GM23338 (cell line): ENCODE measurements around the gene CSTF2T. TPM values are rescaled to one million over a fixed set of nuclear protein-coding genes. Genes with fewer than 3 reads are reported as not detected.

Source experiments
- ATAC-seq: fragments of 200-7000 bp; cut with Tn5 transposase; 3 replicates; pipeline ENCODE4 v1.9.1; 2020
- DNase-seq: peaks from one replicate; pipeline ENCODE4 v3.0.0-alpha.2; 2015; ENCODE audit warnings: low spot score
- H2AFZ ChIP-seq: fragments of 200-600 bp; sonication (generic); 2 replicates; pipeline ENCODE4 v1.8.0; 2016; ENCODE audit warnings: antibody characterized with exemption, mild to moderate bottlenecking, moderate library complexity
- H3F3A ChIP-seq: fragments of 200-600 bp; sonication (generic); replicated peaks from 2 replicates; pipeline ENCODE4 v1.8.0; 2017; ENCODE audit warnings: antibody characterized with exemption, mixed run types, low read depth
- H3K27ac ChIP-seq: fragments of 200-600 bp; sonication (generic); 2 replicates; pipeline ENCODE4 v1.6.1; 2016; ENCODE audit warnings: low read depth
- H3K27me3 ChIP-seq: fragments of 200-600 bp; sonication (generic); 2 replicates; pipeline ENCODE4 v1.8.0; 2016; ENCODE audit warnings: mild to moderate bottlenecking, mixed run types, moderate library complexity; ENCODE audit not compliant: insufficient read depth
- H3K36me3 ChIP-seq: fragments of 200-600 bp; sonication (generic); 2 replicates; pipeline ENCODE4 v1.8.0; 2016; ENCODE audit warnings: mild to moderate bottlenecking; ENCODE audit not compliant: insufficient read depth
- H3K4me1 ChIP-seq: fragments of 200-600 bp; sonication (generic); 2 replicates; pipeline ENCODE4 v1.8.0; 2016; ENCODE audit warnings: mild to moderate bottlenecking, moderate library complexity; ENCODE audit not compliant: insufficient read depth
- H3K4me2 ChIP-seq: fragments of 200-600 bp; sonication (generic); 2 replicates; pipeline ENCODE4 v1.7.1; 2017; ENCODE audit warnings: mixed run types
- H3K4me3 ChIP-seq: fragments of 200-600 bp; sonication (generic); 2 replicates; pipeline ENCODE4 v1.6.1; 2016; ENCODE audit warnings: mixed run types
- H3K79me2 ChIP-seq: fragments of 200-600 bp; sonication (generic); replicated peaks from 2 replicates; pipeline ENCODE4 v1.8.0; 2017; ENCODE audit warnings: mild to moderate bottlenecking; ENCODE audit not compliant: insufficient read depth
- H3K9me2 ChIP-seq: fragments of 200-600 bp; sonication (generic); 2 replicates; pipeline ENCODE4 v1.8.0; 2017; ENCODE audit not compliant: insufficient read depth
- H4K20me1 ChIP-seq: fragments of 200-600 bp; sonication (generic); replicated peaks from 2 replicates; pipeline ENCODE4 v1.8.0; 2017; ENCODE audit warnings: mild to moderate bottlenecking; ENCODE audit not compliant: insufficient read depth
- H3K27ac Mint-ChIP-seq: 2 replicates; pipeline ENCODE4 v1.8.0; 2020; ENCODE audit warnings: inconsistent platforms, mild to moderate bottlenecking, moderate library complexity, mixed read lengths
- H3K27me3 Mint-ChIP-seq: 3 replicates; pipeline ENCODE4 v1.8.0; 2022; ENCODE audit warnings: low read depth, mild to moderate bottlenecking, moderate library complexity, mixed read lengths, inconsistent platforms; ENCODE audit not compliant: insufficient read depth, poor library complexity
- H3K36me3 Mint-ChIP-seq: 3 replicates; pipeline ENCODE4 v1.8.0; 2021; ENCODE audit warnings: low read depth, mild to moderate bottlenecking, inconsistent platforms, moderate library complexity, mixed read lengths
- H3K4me1 Mint-ChIP-seq: 3 replicates; pipeline ENCODE4 v1.8.0; 2020; ENCODE audit warnings: mild to moderate bottlenecking, inconsistent platforms, mixed read lengths
- H3K4me3 Mint-ChIP-seq: 3 replicates; pipeline ENCODE4 v1.8.0; 2021; ENCODE audit warnings: moderate library complexity, mild to moderate bottlenecking, inconsistent platforms, mixed read lengths
- H3K9me3 Mint-ChIP-seq: 3 replicates; pipeline ENCODE4 v1.8.0; 2020; ENCODE audit warnings: moderate library complexity, mild to moderate bottlenecking, inconsistent platforms, mixed read lengths
- CREB1 ChIP-seq: fragments of 250-450 bp; sonication (Bioruptor Pico); IDR thresholded peaks from 2 replicates; pipeline ENCODE4 v1.5.0; 2020; ENCODE audit warnings: low read depth, mild to moderate bottlenecking, moderate library complexity
- EZH2 ChIP-seq: fragments of 200-600 bp; sonication (generic); IDR thresholded peaks from one replicate; pipeline ENCODE4 v1.8.0; 2017; ENCODE audit warnings: antibody characterized with exemption, mild to moderate bottlenecking, low read depth; ENCODE audit not compliant: unreplicated experiment
- EZH2phosphoT487 ChIP-seq: fragments of 200-600 bp; sonication (generic); IDR thresholded peaks from one replicate; pipeline ENCODE4 v1.8.1; 2018; ENCODE audit warnings: antibody characterized with exemption; ENCODE audit not compliant: unreplicated experiment
- JUNB ChIP-seq: IDR thresholded peaks from one replicate; pipeline ENCODE4 v1.6.1; 2016; ENCODE audit warnings: antibody characterized with exemption; ENCODE audit not compliant: unreplicated experiment
- NANOG ChIP-seq: IDR thresholded peaks from 2 replicates; pipeline ENCODE4 v1.6.1; 2016; ENCODE audit warnings: antibody characterized with exemption, borderline replicate concordance
- POLR2AphosphoS5 ChIP-seq: IDR thresholded peaks from 2 replicates; pipeline ENCODE4 v1.6.1; 2016; ENCODE audit warnings: antibody characterized with exemption, low read depth
- REST ChIP-seq: IDR thresholded peaks from one replicate; pipeline ENCODE4 v1.6.1; 2018; ENCODE audit warnings: antibody characterized with exemption; ENCODE audit not compliant: unreplicated experiment
- STAT1 ChIP-seq: IDR thresholded peaks from one replicate; pipeline ENCODE4 v1.6.1; 2016; ENCODE audit warnings: antibody characterized with exemption; ENCODE audit not compliant: unreplicated experiment
- ZNF114 ChIP-seq: fragments of 250-450 bp; sonication (Bioruptor Pico); IDR thresholded peaks from 2 replicates; pipeline ENCODE4 v1.5.0; 2020; ENCODE audit warnings: mild to moderate bottlenecking, moderate library complexity
- ZNF331 ChIP-seq: fragments of 250-450 bp; sonication (Bioruptor Pico); IDR thresholded peaks from 2 replicates; pipeline ENCODE4 v1.5.0; 2020; ENCODE audit warnings: low read depth, mild to moderate bottlenecking, moderate library complexity
- ZNF462 ChIP-seq: fragments of 250-450 bp; sonication (Bioruptor Pico); IDR thresholded peaks from 2 replicates; pipeline ENCODE4 v1.5.0; 2020; ENCODE audit warnings: mild to moderate bottlenecking, moderate library complexity
- polyA plus RNA-seq: library from polyadenylated mRNA; unstranded; fragments of >200 nt; fragmentation: Nextera tagmentation; extraction: Ambion mirVana; gene quantifications from 2 replicates; pipeline ENCODE4 v1.2.1, GENCODE V29; 2016
- total RNA-seq: library from RNA; depleted of rRNA; stranded (reverse); fragments of >200 nt; shearing (Covaris generic); gene quantifications from 2 replicates; pipeline ENCODE4 v1.2.3, GENCODE V29; 2014
- TF ChIP-seq, protein P1 (sequence below), 2 experiments: fragments of 200-600 bp in 1 of 2; sonication (generic) in 1 of 2; conservative IDR thresholded peaks; 2 replicates each; pipeline versions ENCODE4 v1.5.1 to v1.6.1; 2016 to 2017; ENCODE audit warnings: antibody characterized with exemption in 2 of 2, low read depth in 2 of 2, mild to moderate bottlenecking in 2 of 2, moderate library complexity in 1 of 2
- TF ChIP-seq, protein P2 (sequence below): IDR thresholded peaks from 2 replicates; pipeline ENCODE4 v1.6.1; 2016; ENCODE audit warnings: antibody characterized with exemption

The CSTF2T gene
- total and polyA plus RNA-seq, 2 experiments from 2014 or later = 9.8 to 31.9 TPM

DNA sequence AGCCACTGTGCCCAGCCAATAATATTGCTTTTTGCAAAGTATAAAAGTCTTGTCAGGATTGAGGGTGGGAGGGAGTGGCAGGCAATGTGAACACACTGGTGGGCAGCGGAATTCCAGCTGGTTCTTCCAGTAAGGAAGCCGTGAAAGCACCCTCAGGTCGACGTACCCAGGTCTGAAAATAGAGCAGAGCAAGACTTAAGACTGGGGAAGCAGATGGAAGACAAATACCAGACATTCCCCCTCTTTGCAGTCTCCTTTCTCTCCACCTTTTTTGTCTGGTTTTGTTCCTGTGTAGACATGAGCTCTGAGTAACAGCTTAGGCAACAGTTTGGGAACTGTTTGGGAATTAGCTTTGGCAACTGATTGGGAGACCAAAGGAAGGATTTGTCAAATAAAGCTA, 17.6 kb upstream of the CSTF2T start:
- Histone ChIP-seq H3K9me2 (no peaks in the 10 kb centered on the region), H3K4me1 (peaks cover 22% of the 10 kb centered on the region), H3K4me3 (no peak overlapping the region), H3K4me2 (no peak overlapping the region), H4K20me1 (no peaks in the 10 kb centered on the region), H3K27ac (no peak overlapping the region), H3K79me2 (no peaks in the 10 kb centered on the region), H2AFZ (no peak overlapping the region), H3F3A (no peaks in the 10 kb centered on the region), H3K36me3 (no peaks in the 10 kb centered on the region), H3K27me3 (no peaks in the 10 kb centered on the region)
- Mint-ChIP-seq H3K36me3 (no peaks in the 10 kb centered on the region), H3K4me1 (peaks cover 14% of the 10 kb centered on the region), H3K4me3 (no peak overlapping the region), H3K27ac (no peak overlapping the region), H3K27me3 (peaks cover 4% of the 10 kb centered on the region), H3K9me3 (no peaks in the 10 kb centered on the region)
- DNase-seq = no peak
- ATAC-seq = no peak
- TF ChIP-seq, protein P1, sequence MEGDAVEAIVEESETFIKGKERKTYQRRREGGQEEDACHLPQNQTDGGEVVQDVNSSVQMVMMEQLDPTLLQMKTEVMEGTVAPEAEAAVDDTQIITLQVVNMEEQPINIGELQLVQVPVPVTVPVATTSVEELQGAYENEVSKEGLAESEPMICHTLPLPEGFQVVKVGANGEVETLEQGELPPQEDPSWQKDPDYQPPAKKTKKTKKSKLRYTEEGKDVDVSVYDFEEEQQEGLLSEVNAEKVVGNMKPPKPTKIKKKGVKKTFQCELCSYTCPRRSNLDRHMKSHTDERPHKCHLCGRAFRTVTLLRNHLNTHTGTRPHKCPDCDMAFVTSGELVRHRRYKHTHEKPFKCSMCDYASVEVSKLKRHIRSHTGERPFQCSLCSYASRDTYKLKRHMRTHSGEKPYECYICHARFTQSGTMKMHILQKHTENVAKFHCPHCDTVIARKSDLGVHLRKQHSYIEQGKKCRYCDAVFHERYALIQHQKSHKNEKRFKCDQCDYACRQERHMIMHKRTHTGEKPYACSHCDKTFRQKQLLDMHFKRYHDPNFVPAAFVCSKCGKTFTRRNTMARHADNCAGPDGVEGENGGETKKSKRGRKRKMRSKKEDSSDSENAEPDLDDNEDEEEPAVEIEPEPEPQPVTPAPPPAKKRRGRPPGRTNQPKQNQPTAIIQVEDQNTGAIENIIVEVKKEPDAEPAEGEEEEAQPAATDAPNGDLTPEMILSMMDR (conservative IDR thresholded peaks at IDR 0.05; ENCODE audit: low read depth in 2 of 2) = no peak
- TF ChIP-seq NANOG (no peak), EZH2phosphoT487 (no peak), ZNF462 (CRISPR knock-in tag) (no peak), CREB1 (no peak), POLR2AphosphoS5 (no peak), ZNF331 (CRISPR knock-in tag) (no peak), JUNB (no peak), EZH2 (no peak), REST (no peak), ZNF114 (CRISPR knock-in tag) (no peak), STAT1 (no peak)
- TF ChIP-seq, protein P2, sequence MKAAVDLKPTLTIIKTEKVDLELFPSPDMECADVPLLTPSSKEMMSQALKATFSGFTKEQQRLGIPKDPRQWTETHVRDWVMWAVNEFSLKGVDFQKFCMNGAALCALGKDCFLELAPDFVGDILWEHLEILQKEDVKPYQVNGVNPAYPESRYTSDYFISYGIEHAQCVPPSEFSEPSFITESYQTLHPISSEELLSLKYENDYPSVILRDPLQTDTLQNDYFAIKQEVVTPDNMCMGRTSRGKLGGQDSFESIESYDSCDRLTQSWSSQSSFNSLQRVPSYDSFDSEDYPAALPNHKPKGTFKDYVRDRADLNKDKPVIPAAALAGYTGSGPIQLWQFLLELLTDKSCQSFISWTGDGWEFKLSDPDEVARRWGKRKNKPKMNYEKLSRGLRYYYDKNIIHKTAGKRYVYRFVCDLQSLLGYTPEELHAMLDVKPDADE = no peak
